HG02943 (cell line): ENCODE measurements around the gene C1QTNF4.
"Not testable (repeated sequence)": the region's sequence is repeated elsewhere in the genome, so short reads cannot be mapped to it uniquely, and the experiment has no call there.

Experiments used
- ATAC-seq: cut with Tn5 transposase; IDR thresholded peaks from one replicate; pipeline ENCODE4 v1.9.1; 2021; ENCODE audit warnings: mild to moderate bottlenecking, low read depth, moderate library complexity; ENCODE audit not compliant: unreplicated experiment

Gene C1QTNF4

DNA sequence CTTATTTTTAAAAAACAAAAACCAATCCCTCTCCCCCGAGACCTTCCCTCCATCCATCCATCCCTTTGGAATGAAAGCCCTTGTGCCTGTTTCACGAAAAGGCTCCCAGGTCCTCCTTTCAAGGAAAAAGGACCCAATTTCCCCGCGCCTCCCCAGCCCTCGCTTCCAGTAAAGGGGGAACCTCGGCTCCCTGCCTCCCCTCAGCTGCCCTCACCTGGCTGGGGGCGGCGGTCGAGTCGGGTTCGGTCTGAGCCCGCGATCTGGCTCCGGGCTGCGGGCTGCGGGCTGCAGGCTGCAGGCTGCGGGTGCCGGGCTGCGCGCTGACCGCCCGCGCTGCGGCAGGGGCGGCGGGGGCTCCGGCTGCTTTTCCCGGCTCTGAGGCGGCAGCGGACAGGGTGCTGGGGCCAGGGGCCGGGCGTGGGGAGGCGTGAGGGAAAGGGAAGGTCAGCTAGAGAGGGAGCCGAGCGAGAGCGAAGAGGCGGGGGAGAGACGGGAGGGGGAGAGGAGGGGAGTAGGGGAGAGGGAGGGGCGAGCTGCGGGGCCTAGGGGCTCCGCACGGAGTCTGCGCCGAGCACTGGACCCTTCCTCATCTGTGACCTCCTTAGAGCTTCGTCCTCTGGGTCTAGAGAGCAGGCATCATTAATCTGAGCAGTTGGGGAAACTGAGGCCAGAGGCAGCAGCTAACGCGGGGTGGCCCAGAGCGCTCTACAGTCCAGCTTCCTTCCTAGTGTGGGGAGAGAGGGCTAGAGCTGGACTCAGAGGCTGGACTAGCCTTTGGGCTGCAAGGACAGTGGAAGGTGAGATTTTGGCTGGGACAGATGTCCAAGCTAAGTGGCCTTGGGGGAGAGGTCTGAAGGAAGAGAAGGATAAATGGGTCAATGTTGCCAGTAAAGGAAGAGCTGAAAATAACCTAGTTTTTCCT, at the start of gene C1QTNF4:
C1QTNF4 (minus strand) TSS at position 478 of the 922 bp plus-strand sequence. CDS start 3,601 bp downstream, outside the sequence.
- no peak for ATAC-seq

DNA sequence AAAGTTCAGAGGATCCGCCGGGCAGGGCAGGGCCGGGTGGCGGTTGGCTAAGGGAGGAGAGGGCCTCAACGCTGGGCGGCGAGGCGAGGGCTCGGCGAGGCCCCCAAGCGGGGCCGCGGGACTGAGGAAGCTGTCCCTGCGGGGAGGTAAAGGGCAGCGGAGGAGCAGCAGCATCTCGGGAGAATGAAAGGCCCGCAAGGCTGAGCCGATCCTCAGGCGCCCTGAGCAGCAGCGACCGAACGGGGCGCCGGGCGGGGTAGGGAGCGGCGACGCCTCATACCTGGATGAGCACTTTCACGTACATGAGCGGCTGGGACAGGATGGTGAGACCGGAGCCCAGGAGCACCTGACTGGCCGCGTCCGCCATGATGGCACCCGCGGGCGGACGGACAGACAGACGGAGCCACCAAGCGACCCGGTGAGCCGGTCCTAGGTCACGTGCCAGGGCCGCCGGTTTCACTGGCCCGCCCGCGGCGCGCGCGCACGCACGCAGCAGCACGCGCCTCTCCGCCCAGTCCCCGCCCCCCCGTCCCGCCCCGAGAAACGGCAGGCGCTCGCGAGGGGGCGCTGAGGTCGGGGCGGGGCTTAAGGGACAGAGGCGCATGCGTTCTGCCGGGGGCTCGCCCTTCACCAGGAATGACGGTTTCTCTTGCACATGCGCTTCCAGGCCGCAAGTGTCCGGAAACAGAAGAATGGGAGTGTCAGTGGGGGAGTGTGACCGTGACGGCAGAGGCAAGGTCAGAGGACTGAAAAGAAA, 48.1 kb upstream of the C1QTNF4 start, which contains the start of gene MTCH2:
MTCH2 (minus strand) TSS at position 461 of the 757 bp plus-strand sequence; CDS start at position 367, 94 bp downstream.
- ATAC-seq: peak; percentile 88

DNA sequence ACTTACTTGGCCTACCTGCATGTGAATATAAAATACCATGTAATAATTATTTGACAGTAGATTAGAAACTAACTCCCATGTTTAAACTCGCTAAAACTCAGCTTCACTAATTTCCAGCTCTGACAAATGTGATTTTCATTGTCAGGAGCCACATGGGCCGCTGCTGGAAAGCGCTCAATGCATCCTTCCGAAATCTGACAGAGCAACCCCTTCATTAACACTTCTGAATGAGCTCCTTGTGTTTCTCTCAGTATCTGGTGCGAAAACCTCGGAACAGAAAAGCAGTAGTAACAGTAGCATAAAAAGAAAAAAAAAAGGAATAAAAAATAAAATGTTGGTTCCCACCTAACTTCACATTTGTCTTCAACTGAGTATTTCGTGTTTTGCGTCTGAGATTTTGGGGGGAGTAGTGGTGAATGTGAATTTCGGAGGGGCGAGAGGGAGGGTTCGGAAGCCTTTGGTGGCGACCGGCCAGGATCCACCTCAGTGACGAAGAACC, 47.4 kb upstream of the C1QTNF4 start:
- ATAC-seq: peak; percentile 32

DNA sequence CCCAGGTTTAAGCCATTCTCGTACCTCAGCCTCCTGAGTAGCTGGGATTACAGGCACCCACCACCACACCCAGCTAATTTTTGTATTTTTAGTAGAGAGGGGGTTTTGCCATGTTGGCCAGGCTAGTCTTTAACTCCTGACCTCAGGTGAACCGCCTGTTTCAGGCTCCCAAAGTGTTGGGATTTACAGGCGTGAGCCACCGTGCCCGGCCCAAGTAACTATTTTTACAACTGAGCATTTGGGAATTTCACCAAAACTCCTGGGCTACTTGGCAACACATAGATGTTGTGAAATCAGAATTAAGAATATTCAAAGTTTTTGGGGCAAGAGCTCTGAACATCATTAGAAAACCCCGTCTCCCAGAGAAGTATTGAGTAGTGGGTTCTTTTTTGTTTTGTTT, 46.3 kb upstream of the C1QTNF4 start:
- not testable (repeated sequence) for ATAC-seq

DNA sequence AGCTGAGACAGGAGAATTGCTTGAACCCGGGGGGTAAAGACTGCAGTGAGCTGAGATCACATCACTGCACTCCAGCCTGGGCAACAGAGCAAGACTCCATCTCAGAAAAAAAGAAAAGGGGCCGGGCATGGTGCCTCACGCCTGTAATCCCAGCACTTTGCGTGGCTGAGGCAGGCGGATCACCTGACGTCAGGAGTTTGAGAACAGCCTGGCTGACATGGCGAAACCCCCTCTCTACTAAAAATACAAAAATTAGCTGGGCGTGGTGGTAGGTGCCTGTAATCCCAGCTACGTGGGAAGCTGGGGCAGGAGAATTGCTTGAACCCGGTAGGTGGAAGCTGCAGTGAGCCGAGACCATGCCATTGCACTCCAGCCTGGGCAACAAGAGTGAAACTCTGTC, 42.1 kb upstream of the C1QTNF4 start:
- not testable (repeated sequence) for ATAC-seq

DNA sequence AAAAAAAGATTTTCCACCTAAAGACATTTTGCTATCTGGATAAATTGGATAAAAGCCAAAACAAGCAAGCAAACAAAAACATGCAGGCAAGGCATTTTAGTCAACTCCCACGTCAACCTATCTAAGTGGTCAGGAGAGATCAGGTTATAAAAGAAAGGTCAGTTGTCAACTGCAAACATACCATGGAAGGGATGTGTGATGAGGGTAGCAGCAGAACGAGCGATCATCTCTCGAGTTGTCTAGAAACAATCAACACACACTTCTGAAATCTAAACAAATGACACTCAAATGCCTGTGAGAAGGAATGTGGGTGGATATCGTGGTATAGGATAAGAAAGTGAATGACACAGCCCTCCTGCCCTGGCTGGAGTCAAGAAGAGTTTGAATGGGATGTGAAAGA, 37.3 kb upstream of the C1QTNF4 start:
- ATAC-seq: no peak

DNA sequence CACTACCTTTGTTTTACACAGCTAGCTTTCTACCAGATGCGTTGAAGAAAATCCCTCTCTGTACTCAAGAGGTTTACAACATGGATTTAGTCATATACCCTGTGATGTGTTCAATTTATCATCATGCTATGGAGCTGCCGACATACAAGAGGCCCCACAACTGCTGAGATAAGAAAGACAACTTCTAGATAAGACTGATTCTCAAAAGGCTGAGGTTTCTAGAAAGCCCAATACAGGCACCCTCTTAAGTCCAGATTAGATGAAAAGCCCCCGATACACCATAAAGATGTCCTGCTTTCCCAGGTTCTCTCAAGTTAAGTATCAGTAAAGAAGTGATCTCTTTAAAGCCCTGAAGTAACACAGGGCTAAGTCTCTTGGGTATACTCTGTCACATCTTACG, 33.8 kb upstream of the C1QTNF4 start:
- ATAC-seq: no peak

DNA sequence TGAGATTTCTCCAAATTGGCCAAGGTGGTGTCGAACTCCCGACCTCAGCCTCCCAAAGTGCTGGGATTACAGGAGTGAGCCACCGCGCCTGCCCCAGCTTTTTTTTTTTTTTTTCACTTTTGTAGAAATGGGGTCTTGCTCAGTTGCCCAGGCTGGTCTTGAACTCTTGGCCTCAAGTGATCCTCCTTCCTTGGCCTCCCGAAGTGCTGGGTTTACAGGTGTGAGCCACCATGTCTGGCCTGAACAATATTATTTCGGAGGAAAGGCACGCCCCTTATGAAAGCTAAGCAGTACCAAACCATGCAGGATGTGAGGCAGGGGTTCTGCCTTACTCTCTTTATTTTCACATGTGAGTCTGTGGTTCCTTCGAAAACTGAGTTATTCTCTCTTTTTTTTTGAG, 32.0 kb upstream of the C1QTNF4 start:
- ATAC-seq: no peak

DNA sequence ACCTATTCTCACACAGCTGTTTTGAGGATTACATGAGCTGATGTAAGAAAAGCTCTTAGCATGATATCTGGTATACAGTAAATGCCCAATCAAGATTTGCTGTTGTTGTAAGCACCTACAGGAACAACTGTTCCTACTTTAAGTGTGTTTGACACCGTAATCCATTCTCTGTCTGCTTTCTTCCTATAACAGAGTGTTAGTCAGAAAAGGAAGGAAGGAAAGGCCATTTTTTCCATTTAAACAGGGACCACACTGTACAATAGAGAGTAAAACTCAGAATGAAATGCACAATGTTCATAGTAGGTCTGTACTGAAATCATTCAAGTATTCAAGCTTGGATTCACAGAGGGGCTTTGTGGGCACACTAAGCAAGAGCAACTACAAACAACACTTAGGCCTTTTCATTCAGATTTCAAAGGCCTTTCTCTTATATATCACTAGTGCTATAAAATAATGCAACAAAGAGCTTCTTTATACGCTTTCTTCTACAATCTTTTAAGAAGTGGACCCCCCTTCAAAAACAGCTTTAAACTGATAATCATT, 26.7 kb upstream of the C1QTNF4 start:
- ATAC-seq: no peak

DNA sequence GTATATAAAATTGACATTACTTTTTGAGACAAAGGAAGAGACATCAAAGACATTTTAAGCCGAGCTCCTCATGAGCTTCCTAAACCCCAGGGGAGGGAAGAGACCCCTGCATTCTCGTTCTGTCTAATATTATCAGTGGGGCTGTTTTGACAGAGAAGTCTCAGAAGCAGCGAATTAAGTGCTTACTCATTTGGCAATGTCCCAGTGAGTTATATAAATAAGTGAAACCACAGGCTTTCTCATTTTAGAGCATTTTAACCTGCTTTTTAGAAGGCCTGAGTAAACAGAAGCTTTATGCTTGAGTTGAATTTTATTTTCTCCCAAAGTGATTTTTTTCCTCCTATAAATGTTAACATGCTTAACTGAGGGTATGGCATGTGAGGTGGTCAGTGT, 23.2 kb upstream of the C1QTNF4 start:
- no peak for ATAC-seq

DNA sequence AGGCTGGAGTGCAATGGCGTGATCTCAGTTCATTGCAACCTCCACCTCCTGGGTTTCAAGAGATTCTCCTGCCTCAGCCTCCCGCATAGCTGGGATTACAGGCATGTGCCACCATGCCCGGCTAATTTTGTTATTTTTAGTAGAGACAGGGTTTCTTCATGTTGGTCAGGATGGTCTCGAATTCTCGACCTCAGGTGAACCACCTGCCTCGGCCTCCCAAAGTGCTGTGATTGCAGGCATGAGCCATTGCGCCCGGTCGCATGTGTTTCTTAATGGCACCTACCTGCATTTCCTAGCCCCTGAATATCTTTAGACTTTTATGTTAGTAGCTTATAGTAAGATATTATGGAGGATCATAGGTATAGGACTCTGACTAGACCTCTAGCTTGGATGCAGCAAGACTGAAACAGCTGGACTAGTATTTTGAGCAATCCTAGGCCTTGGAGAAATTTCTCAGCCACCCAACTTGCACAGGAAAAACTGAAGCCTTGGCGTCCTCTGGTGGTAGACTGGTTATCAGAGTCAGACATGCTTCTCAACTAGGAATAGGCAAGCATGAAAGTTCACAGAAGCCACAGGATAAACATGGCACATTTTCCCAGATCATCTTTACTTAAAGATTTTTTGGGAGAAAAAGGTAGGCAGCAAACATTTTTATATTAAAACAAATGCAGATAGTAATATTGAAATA, 22.7 kb upstream of the C1QTNF4 start:
- no peak for ATAC-seq

DNA sequence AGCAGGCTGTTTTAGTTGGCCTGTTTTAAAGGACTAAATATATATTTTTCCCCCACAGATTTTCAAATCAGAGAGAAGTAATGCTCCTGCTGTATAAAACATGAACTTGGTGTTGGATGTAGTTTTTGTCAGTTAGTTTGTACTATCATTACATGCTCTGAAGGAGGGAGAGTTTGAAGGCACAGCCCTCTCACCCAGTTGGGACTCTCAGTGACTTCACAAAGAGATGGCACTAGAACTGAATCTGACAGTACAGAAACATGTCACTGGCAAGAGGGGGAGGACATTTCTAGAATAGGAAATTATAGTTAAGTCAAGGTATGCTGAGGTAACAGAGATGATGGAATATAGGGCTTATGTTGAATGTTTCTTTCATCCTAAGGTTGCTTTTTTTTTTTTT, 21.0 kb upstream of the C1QTNF4 start:
- ATAC-seq: no peak

DNA sequence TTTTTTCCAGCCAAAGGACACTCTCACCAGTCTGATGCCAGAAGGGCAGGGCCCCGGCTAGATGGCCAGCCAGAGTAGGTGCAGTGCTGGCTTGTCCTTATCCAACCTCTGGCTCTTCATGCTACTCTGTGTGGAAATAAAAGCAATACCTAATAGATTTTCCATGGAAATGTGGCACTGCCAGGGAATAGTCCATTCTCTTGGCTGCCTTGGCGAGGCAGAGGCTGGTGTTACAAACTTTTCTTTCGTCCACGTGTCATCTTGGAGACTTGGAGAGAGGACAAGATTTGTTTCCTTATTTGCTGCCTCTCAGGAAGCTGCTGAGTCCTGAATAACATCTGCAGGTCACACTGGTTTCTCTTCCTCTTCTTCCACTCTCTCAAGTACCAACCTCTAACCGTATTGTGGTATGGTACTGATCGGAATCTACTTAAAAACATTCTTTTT, 17.2 kb upstream of the C1QTNF4 start:
- peak; percentile 79 for ATAC-seq

DNA sequence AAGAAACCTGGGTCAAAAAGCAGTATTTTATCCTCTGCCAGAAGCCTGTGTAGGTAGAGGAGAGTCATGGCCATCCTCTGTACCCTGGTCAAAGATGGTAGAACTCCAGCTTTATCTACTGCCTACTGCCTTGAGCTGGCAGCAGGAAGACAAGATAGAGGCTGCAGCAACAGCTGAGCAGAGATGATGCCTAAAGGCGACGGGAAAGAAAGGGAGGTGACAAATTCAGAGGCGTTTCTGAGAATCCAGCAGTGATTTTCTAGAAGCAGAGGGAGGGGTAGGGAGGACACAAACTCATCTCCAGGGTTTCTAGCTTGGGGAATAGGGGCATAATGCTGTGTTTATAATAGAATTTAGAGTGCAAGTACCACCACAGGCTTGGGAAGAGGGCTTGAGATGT, 15.5 kb upstream of the C1QTNF4 start:
- no peak for ATAC-seq

DNA sequence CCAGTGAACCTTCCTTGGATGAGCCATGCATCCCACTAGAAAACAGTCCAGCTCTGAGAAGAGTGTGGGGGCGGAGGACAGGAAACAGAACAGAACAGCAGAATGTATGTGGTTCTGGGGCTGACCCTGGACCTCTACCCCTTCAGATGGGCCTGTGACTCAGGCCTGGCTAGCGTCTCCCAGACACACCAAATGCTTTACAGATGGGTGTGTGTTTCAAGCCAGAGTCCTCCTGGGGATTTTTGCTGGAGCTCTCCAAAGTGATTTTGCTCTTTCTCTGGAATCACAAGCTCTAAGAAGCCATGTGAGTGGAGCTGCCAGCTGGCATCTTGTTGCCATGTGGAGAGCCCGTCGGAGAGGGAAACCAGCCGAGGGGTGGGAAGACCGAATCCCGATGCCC, 13.2 kb upstream of the C1QTNF4 start:
- no peak for ATAC-seq

DNA sequence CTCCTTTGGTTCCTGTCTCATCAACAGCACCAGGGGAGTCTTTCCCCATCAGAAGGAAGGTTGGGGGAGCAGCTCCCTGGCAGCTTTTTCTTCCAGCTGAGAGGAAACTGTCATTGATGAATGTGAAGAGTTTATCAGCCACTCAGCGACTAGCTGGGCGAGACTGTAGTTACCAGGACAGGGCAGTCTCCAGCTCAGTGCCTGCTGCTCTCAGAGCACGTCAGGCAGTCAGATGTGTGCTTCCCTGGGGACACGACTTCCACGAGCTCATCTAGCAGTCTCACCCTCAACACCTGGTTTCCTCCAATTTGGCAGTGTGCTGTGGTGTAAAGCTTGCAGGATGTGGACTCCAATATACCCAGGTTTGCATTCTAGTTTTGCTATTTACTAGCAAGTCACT, 12.5 kb upstream of the C1QTNF4 start:
- no peak for ATAC-seq

DNA sequence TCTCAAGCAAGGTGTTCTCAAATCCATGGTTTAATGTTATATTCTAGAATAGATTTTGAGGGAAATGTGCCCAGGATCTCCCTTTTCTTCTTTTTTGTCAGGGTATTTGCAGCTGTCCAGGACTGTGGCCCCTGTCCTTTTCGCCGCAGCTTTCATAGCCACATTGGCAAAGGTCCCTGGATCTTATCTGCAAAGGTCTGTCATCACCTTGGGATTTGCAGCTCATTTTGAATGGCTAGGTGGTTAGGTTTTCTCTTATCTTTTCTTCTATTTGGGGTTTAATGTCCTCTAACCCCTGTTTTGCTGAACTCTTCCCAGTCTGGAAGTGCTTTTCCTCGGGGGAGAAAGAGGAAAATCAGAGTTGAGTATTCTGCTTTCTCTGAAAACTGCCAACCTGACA, 11.7 kb upstream of the C1QTNF4 start:
- ATAC-seq: no peak

DNA sequence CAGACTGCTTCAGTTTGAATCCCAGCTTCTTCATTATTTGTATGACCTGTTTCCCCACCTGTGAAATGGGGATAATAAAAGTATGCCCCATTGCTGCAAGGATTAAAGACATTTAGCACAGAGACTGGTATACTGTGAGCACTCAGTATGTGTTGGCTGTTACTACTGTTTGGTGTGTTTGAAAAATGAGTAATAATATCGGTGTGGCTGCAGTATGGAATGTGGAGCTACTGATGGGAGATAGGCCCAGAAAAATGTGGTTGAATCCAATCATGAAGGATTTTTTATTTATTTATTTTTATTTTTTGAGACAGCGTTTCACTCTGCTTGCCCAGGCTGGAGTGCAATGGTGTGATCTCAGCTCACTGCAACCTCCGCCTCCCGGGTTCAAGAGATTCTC, 9.1 kb upstream of the C1QTNF4 start:
- no peak for ATAC-seq

DNA sequence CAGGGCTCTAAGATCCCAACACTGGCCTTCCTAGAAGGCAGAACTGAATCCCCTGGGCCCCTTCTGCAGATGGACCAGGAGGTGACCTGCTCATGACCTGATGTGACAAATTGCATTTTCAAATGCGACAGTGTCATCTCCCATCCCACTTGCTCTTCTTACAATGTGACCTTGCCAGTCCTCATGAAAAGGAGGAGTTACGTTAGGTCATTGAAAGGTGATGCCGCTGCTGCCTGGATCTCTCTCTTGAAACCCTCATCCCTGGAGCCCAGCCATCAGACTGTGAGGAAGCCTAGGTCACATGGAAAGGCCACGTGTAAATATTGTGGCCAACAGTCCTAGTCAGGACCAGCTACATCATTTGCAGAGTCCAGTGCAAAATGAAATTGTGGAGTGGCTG, 5.7 kb upstream of the C1QTNF4 start:
- ATAC-seq: no peak

DNA sequence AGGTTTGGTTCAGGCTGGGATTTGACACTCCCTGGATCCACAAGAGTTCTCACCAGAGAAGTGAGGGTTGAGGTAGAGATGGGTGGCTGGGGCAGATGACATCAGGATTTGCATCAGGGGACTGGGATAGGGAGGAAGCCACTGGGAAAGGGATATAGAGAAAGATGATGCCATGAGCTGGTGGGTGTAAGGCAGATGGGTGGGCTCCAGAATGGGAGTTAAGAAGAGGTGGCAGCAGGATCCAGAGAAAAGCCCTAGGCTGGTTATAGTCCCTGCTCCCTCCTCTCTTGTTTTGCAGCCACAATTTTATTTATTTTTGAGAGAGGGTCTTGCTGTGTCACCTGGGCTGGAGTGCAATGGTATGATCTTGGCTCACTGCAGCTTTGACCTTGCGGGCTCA, 1.8 kb upstream of the C1QTNF4 start:
- no peak for ATAC-seq
